Naive thymus-derived CD4-positive, alpha-beta T cell (primary cell): ENCODE measurements around the gene KCNQ2. TPM values are rescaled to one million over a fixed set of nuclear protein-coding genes. Genes with fewer than 3 reads are reported as not detected.
A peak's percentile ranks its signal among the peaks of the same experiment; 100 is the strongest.

Source experiments
- ATAC-seq: fragments of 150-1000 bp; cut with Tn5 transposase; 2 replicates; pipeline ENCODE4 v1.10.0; 2021; ENCODE audit warnings: mild to moderate bottlenecking, moderate library complexity
- CTCF ChIA-PET: fragments of 350-600 bp; sonication (Branson Sonifier 250); formaldehyde crosslinking; loops from one replicate; lab custom pipeline; 2021; ENCODE audit warnings: antibody characterized with exemption; lab: Charles Lee
- POLR2A ChIA-PET: fragments of 350-600 bp; sonication (Branson Sonifier 250); formaldehyde crosslinking; loops from one replicate; lab custom pipeline; 2021; ENCODE audit warnings: antibody characterized with exemption, inconsistent platforms; lab: Charles Lee
- DNase-seq, 9 donors: peaks; one replicate each; pipeline versions ENCODE4 v3.0.0 to v3.0.0-alpha.2; 2020 to 2022; ENCODE audit warnings: mixed read lengths in 1 of 9
- H3K27ac ChIP-seq: one replicate; pipeline ENCODE4 v1.7.0; 2013; ENCODE audit warnings: mild to moderate bottlenecking, low read depth, low read length, moderate library complexity
- H3K27me3 ChIP-seq, 2 donors: one replicate each; pipeline ENCODE4 v1.7.0; 2013; ENCODE audit warnings: low read length in 2 of 2, mild to moderate bottlenecking in 2 of 2, moderate library complexity in 2 of 2; ENCODE audit not compliant: control insufficient read depth in 2 of 2, insufficient read depth in 2 of 2
- H3K36me3 ChIP-seq, 3 experiments: 1 replicate in 2 of 3; 2 replicates in 1 of 3; pipeline ENCODE4 v1.7.0; 2013; ENCODE audit warnings: low read length in 3 of 3, mild to moderate bottlenecking in 3 of 3, moderate library complexity in 1 of 3; ENCODE audit not compliant: insufficient read depth in 3 of 3, control insufficient read depth in 2 of 3
- H3K4me1 ChIP-seq, 2 donors: one replicate each; pipeline ENCODE4 v1.7.0; 2013; ENCODE audit warnings: low read length in 2 of 2, mild to moderate bottlenecking in 2 of 2, moderate library complexity in 1 of 2; ENCODE audit not compliant: control insufficient read depth in 2 of 2, insufficient read depth in 2 of 2
- H3K4me3 ChIP-seq: 2 replicates; pipeline ENCODE4 v1.7.0; 2013; ENCODE audit warnings: mild to moderate bottlenecking, low read length
- H3K9me3 ChIP-seq, 3 experiments: 1 replicate in 2 of 3; 2 replicates in 1 of 3; pipeline ENCODE4 v1.7.0; 2013; ENCODE audit warnings: low read length in 3 of 3; ENCODE audit not compliant: control insufficient read depth in 2 of 3
- H3K27ac Mint-ChIP-seq, 9 donors: one replicate each; pipeline ENCODE4 v1.8.0; 2020 to 2022; ENCODE audit warnings: mixed read lengths in 9 of 9, mild to moderate bottlenecking in 8 of 9, moderate library complexity in 5 of 9, inconsistent platforms in 2 of 9
- H3K27me3 Mint-ChIP-seq, 5 donors: one replicate each; pipeline ENCODE4 v1.8.0; 2021 to 2022; ENCODE audit warnings: mixed read lengths in 5 of 5, mild to moderate bottlenecking in 1 of 5
- H3K36me3 Mint-ChIP-seq, 5 donors: one replicate each; pipeline ENCODE4 v1.8.0; 2020 to 2022; ENCODE audit warnings: mixed read lengths in 5 of 5, mild to moderate bottlenecking in 3 of 5, inconsistent platforms in 1 of 5
- H3K4me1 Mint-ChIP-seq, 7 donors: one replicate each; pipeline ENCODE4 v1.8.0; 2020 to 2022; ENCODE audit warnings: mixed read lengths in 7 of 7, mild to moderate bottlenecking in 3 of 7, inconsistent platforms in 1 of 7
- H3K4me3 Mint-ChIP-seq, 10 donors: one replicate each; pipeline ENCODE4 v1.8.0; 2020 to 2022; ENCODE audit warnings: mild to moderate bottlenecking in 10 of 10, mixed read lengths in 10 of 10, moderate library complexity in 6 of 10, inconsistent platforms in 2 of 10
- H3K9me3 Mint-ChIP-seq, 11 donors: one replicate each; pipeline ENCODE4 v1.8.0; 2020 to 2022; ENCODE audit warnings: mixed read lengths in 11 of 11, mild to moderate bottlenecking in 4 of 11, inconsistent platforms in 1 of 11, moderate library complexity in 1 of 11
- intact Hi-C, 2 donors: fragments of 100-400 bp; cut with micrococcal nuclease; formaldehyde crosslinking; loops; one replicate each; pipeline ENCODE4 v1.15.1; 2023
- polyA plus RNA-seq, 2 donors: library from polyadenylated mRNA; unstranded; fragments of 300-500 nt; fragmentation: Illumina TruSeq; gene quantifications; one replicate each; pipeline ENCODE4 v1.2.3, GENCODE V29; 2021
- total RNA-seq, 6 experiments: library from RNA in 5 of 6; stranded (reverse) in 5 of 6; gene quantifications; 1 replicate in 5 of 6; 2 replicates in 1 of 6; pipeline ENCODE4 v1.2.3 and lab custom pipeline; 2021 to 2026

The KCNQ2 gene
- total and polyA plus RNA-seq, 7 experiments from 2014 or later: 0.27 to 0.72 (median 0.30) TPM; not detected in 4

GRCh38 chr20:63440366-63440955 is 32.0 kb downstream of the KCNQ2 start:
- peaks cover 0 to 3% (median 0%) of the 10 kb centered on the region in 5 donors for H3K36me3 Mint-ChIP-seq
- H3K27ac Mint-ChIP-seq: no peak overlapping the region
- peaks cover 0 to 6% (median 0%) of the 10 kb centered on the region in 5 donors for H3K27me3 Mint-ChIP-seq
- Histone ChIP-seq H3K36me3 (no peaks in the 10 kb centered on the region), H3K4me1 (peaks cover 16 to 17% of the 10 kb centered on the region in 2 donors), H3K9me3 (no peaks in the 10 kb centered on the region), H3K4me3 (no peak overlapping the region), H3K27me3 (no peaks in the 10 kb centered on the region), H3K27ac (no peak overlapping the region)
- H3K4me1 Mint-ChIP-seq: peaks cover 9 to 22% (median 14%) of the 10 kb centered on the region in 7 donors
- ChIA-PET POLR2A (no interaction called here), CTCF (no interaction called here)
- ATAC-seq: no peak
- no peak for DNase-seq
- peaks cover 0 to 12% (median 0%) of the 10 kb centered on the region in 11 donors for H3K9me3 Mint-ChIP-seq
- no peak overlapping the region for H3K4me3 Mint-ChIP-seq
- intact Hi-C loops: loop anchor here in 1 of 2 donors (5.0 kb wide), 1 partner anchor 267 kb away; the partner anchor contains the start of genes ARFRP1 and ZGPAT

GRCh38 chr20:63439866-63440265 is 32.6 kb downstream of the KCNQ2 start:
- Mint-ChIP-seq H3K4me3 (no peak overlapping the region), H3K36me3 (peaks cover 0 to 3% (median 0%) of the 10 kb centered on the region in 5 donors), H3K27me3 (peaks cover 0 to 9% (median 0%) of the 10 kb centered on the region in 5 donors), H3K27ac (no peak overlapping the region), H3K9me3 (peaks cover 0 to 12% (median 0%) of the 10 kb centered on the region in 11 donors), H3K4me1 (peaks cover 12 to 25% (median 16%) of the 10 kb centered on the region in 7 donors)
- no peak overlapping the region for H3K27ac ChIP-seq
- peaks cover 16 to 17% of the 10 kb centered on the region in 2 donors for H3K4me1 ChIP-seq
- H3K36me3 ChIP-seq: no peaks in the 10 kb centered on the region
- intact Hi-C loops: loop anchor here in 1 of 2 donors (5.0 to 10.0 kb wide), 2 partner anchors 267 to 425 kb away; partner anchors contain the start of genes ABHD16B, ARFRP1, TPD52L2 and ZGPAT
- H3K9me3 ChIP-seq: no peaks in the 10 kb centered on the region
- H3K27me3 ChIP-seq: no peaks in the 10 kb centered on the region
- ChIA-PET POLR2A (no interaction called here), CTCF (no interaction called here)
- no peak overlapping the region for H3K4me3 ChIP-seq
- ATAC-seq: no peak
- DNase-seq: no peak

DNA sequence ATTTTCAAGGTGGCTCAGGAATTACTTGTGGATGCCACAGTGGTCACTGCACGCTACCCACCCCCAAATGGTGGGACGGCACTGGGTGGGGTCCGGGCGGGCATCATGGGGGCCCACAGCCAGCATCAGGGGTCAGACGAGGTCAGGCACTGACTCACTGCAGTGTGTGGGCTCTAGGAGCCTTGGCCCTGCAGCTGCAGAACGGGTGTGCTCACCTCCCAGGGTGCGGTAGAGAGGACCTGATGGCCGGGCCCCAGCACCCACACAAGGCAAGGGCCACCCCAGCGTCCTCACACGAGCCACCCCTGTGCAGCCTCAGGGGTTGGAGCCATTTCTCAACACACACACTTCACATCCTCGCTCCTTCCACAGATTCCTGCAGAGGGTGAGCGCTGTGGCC is 34.3 kb downstream of the KCNQ2 start:
- no peak overlapping the region for H3K4me3 Mint-ChIP-seq
- H3K27me3 ChIP-seq: no peaks in the 10 kb centered on the region
- H3K9me3 ChIP-seq: no peaks in the 10 kb centered on the region
- H3K9me3 Mint-ChIP-seq: peaks cover 0 to 9% (median 0%) of the 10 kb centered on the region in 11 donors
- ChIA-PET CTCF (no interaction called here), POLR2A (no interaction called here)
- H3K27ac ChIP-seq: no peak overlapping the region
- peaks cover 18 to 38% (median 23%) of the 10 kb centered on the region in 7 donors for H3K4me1 Mint-ChIP-seq
- peaks cover 16 to 26% of the 10 kb centered on the region in 2 donors for H3K4me1 ChIP-seq
- H3K27ac Mint-ChIP-seq: no peak overlapping the region
- intact Hi-C loops: loop anchor here in 1 of 2 donors (10.0 kb wide), 1 partner anchor 427 kb away; the partner anchor contains the start of genes ABHD16B and TPD52L2
- no peaks in the 10 kb centered on the region for H3K36me3 ChIP-seq
- H3K36me3 Mint-ChIP-seq: peaks cover 0 to 3% (median 0%) of the 10 kb centered on the region in 5 donors
- H3K4me3 ChIP-seq: no peak overlapping the region
- peaks cover 0 to 13% (median 0%) of the 10 kb centered on the region in 5 donors for H3K27me3 Mint-ChIP-seq
- no peak for ATAC-seq
- DNase-seq: no peak

DNA sequence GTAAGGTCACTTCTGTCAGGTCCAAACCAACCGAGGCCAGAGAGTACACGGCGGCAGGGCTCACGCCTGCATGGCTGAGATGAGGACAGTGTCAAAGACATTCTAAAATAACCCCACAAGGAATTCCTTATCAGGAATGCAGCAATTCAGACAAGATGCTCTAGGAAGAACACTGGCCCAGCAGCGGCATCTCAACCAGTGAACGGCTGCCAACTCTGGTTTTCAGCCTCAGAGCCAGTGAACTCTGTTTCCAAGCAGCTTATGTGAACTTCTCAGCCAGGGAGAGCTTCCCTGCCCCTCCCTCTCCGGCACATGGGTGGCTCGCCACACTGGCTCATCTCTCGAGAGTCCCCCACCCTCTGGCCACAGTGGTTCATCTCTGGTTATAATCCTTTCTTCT is 36.9 kb downstream of the KCNQ2 start:
- Mint-ChIP-seq H3K4me3 (no peak overlapping the region), H3K27ac (peak overlapping the region in 2 of 9 donors; percentile 9 to 35), H3K36me3 (no peaks in the 10 kb centered on the region), H3K27me3 (peaks cover 0 to 9% (median 0%) of the 10 kb centered on the region in 5 donors), H3K9me3 (peaks cover 0 to 3% (median 0%) of the 10 kb centered on the region in 11 donors), H3K4me1 (peaks cover 8 to 16% (median 14%) of the 10 kb centered on the region in 7 donors)
- POLR2A ChIA-PET: no interaction called here
- Histone ChIP-seq H3K4me3 (no peak overlapping the region), H3K4me1 (peaks cover 0 to 9% of the 10 kb centered on the region in 2 donors), H3K27ac (no peak overlapping the region), H3K27me3 (no peaks in the 10 kb centered on the region), H3K9me3 (no peaks in the 10 kb centered on the region), H3K36me3 (no peaks in the 10 kb centered on the region)
- ATAC-seq (no peak), DNase-seq (no peak)
- intact Hi-C loops: loop anchor here in 1 of 2 donors (1.0 to 10.0 kb wide), 3 partner anchors 85 to 539 kb away; partner anchors contain the start of genes ABHD16B, PPDPF and TPD52L2
- CTCF ChIA-PET: no interaction called here

DNA sequence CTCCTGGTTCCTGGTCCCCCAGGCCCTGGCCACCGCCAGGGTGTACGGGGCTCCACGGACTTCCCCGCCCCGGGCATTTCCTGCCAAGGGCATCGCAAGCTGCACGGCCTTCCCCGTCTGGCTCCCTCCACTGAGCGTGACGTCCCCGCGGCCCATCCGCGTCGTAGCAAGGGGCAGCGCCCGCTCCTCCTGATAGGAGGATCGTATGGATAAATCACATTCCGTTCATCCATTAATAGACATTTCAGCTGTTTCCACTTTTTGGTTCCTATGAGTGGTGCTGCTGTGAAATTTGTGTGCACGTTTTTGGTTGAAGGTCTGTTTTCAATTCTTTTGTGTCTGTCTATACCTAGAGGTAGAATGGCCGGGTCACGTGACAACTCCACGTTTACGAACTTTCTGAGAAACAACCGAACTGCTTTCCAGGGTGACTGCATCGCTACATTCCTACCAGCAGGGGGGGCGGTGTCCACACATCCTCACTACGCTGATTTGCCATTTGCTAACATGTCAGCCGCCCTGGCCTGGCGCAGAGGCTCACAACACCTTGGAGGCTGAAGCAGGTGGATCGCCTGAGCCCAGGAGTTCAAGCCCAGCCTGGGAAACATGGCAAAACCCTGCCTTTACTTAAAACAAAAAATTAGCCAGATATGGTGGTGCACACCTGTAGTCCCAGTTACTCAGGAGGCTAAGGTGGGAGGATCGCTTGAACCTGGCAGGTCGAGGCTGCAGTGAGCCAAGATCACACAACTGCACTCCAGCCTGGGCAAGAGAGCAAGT is 37.7 kb downstream of the KCNQ2 start:
- ATAC-seq (peak; percentile 89), DNase-seq (peak; percentile 56 to 84 (median 77))
- Histone ChIP-seq H3K27me3 (no peaks in the 10 kb centered on the region), H3K27ac (peak overlapping the region; percentile 49), H3K36me3 (no peaks in the 10 kb centered on the region), H3K4me1 (peaks cover 0 to 9% of the 10 kb centered on the region in 2 donors), H3K4me3 (peak overlapping the region; percentile 25), H3K9me3 (no peaks in the 10 kb centered on the region)
- H3K4me1 Mint-ChIP-seq: peaks cover 8 to 16% (median 14%) of the 10 kb centered on the region in 7 donors
- ChIA-PET CTCF (interaction anchor here (0.6 kb wide), 1 partner anchor 194 kb away, joined by 3 read pairs; no protein-coding TSS in a partner anchor), POLR2A (no interaction called here)
- peak overlapping the region; percentile 49 to 93 (median 85) for H3K27ac Mint-ChIP-seq
- peaks cover 0 to 3% (median 0%) of the 10 kb centered on the region in 11 donors for H3K9me3 Mint-ChIP-seq
- intact Hi-C loops: loop anchor here in 1 of 2 donors (1.0 to 10.0 kb wide), 4 partner anchors 62 to 540 kb away; partner anchors contain the start of genes ABHD16B, PPDPF and TPD52L2
- peaks cover 0 to 9% (median 0%) of the 10 kb centered on the region in 5 donors for H3K27me3 Mint-ChIP-seq
- H3K36me3 Mint-ChIP-seq: no peaks in the 10 kb centered on the region
- H3K4me3 Mint-ChIP-seq: peak overlapping the region; percentile 50 to 79 (median 70)
